ENCODE measurements around the gene RHOU.

RHOU gene

GRCh38 chr1:228753287-228753686 is 18.0 kb downstream of the RHOU start:
- H3K9me3 ChIP-seq = no peaks in the 10 kb centered on the region
- TF ChIP-seq, protein P1, sequence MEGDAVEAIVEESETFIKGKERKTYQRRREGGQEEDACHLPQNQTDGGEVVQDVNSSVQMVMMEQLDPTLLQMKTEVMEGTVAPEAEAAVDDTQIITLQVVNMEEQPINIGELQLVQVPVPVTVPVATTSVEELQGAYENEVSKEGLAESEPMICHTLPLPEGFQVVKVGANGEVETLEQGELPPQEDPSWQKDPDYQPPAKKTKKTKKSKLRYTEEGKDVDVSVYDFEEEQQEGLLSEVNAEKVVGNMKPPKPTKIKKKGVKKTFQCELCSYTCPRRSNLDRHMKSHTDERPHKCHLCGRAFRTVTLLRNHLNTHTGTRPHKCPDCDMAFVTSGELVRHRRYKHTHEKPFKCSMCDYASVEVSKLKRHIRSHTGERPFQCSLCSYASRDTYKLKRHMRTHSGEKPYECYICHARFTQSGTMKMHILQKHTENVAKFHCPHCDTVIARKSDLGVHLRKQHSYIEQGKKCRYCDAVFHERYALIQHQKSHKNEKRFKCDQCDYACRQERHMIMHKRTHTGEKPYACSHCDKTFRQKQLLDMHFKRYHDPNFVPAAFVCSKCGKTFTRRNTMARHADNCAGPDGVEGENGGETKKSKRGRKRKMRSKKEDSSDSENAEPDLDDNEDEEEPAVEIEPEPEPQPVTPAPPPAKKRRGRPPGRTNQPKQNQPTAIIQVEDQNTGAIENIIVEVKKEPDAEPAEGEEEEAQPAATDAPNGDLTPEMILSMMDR (IDR thresholded peaks at IDR 0.05) = no peak
- no peak for DNase-seq
- H3K4me3 ChIP-seq = no peak overlapping the region
- H3K4me1 ChIP-seq = peaks cover 0 to 17% (median 7%) of the 10 kb centered on the region in 4 donors
- H3K27ac ChIP-seq = no peak overlapping the region
- intact Hi-C loops (cut with DNase I; ENCODE audit: low total_unique reads) = no loop called here
- no peaks in the 10 kb centered on the region for H3K36me3 ChIP-seq
- peaks cover 0 to 11% of the 10 kb centered on the region in 2 donors for H3K27me3 ChIP-seq

DNA sequence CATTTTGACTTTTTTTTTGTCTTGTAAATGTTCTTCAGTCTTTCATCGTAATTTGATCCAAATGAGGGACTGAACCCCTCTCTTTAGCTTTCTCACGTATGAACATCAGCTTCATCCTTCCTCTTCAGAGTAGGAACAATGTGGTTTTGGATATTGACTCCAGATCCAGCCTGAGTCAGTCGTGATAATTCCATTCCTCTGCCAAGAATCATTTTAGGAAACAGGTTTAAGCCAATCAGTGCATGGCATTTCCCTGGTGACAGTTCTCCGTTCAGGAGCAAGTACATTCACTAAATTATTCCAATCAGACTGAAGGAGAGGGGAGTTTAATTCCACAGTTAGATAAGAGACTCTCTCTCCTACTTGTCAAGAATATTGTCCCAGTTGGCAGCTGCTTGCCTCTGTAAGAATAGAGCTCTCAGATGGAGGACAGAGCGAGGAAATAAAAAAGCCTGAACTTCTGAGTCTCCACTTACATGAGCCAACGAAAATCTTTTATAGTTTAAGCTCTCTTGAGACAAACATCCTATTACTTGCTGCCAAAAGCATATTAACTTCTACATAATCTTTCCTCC is 18.6 kb downstream of the RHOU start:
- no peaks in the 10 kb centered on the region for H3K36me3 ChIP-seq
- H3K9me3 ChIP-seq = no peaks in the 10 kb centered on the region
- DNase-seq = no peak
- TF ChIP-seq, protein P1 (IDR thresholded peaks at IDR 0.05) = no peak
- peaks cover 0 to 13% of the 10 kb centered on the region in 2 donors for H3K27me3 ChIP-seq
- no peak overlapping the region for H3K4me3 ChIP-seq
- H3K4me1 ChIP-seq = peaks cover 0 to 17% (median 7%) of the 10 kb centered on the region in 4 donors
- intact Hi-C loops (cut with DNase I; ENCODE audit: low total_unique reads) = no loop called here
- H3K27ac ChIP-seq = no peak overlapping the region

DNA sequence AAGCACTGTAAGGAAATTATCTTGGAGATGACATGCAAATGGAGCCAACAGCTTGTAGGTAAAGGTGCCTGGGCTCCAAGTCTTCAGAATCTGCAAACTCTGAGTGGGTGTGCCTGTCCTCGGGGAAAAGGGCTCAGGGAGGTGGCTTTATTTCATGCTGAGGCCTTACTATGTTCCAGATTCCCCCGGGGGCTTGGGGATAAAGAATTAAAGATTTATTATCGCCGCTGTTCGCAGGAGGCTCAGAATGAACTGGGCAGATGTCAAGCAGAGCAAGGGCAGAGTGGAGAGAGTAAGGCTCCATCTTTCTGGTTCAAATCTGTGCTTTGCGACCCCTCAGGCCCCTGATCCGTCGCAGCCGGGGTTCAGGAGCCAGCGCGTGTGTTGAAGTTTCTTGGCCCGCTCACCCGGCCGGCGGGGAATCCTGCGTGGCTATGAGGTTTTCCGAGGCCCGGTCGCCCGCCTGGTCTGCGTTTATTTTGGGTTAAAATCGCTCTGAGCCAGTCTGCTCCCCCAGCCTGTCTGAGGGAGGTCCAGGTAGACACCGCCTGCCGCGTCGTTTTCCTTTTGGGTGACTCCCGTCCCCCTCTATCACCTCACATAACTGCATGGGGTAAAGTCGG is 19.5 kb downstream of the RHOU start:
- Histone ChIP-seq H3K27ac (no peak overlapping the region), H3K4me3 (no peak overlapping the region), H3K9me3 (no peaks in the 10 kb centered on the region), H3K27me3 (peaks cover 0 to 14% of the 10 kb centered on the region in 2 donors), H3K4me1 (peaks cover 0 to 17% (median 7%) of the 10 kb centered on the region in 4 donors), H3K36me3 (no peaks in the 10 kb centered on the region)
- DNase-seq = no peak
- TF ChIP-seq, protein P1 (IDR thresholded peaks at IDR 0.05) = no peak
- intact Hi-C loops (cut with DNase I; ENCODE audit: low total_unique reads) = no loop called here

- Histone ChIP-seq H3K27me3 (peaks cover 0 to 14% of the 10 kb centered on the region in 2 donors), H3K4me1 (peaks cover 0 to 17% (median 7%) of the 10 kb centered on the region in 4 donors), H3K27ac (no peak overlapping the region), H3K9me3 (no peaks in the 10 kb centered on the region), H3K36me3 (no peaks in the 10 kb centered on the region), H3K4me3 (no peak overlapping the region)
- TF ChIP-seq, protein P1 (IDR thresholded peaks at IDR 0.05) = no peak
- DNase-seq = no peak
- intact Hi-C loops (cut with DNase I; ENCODE audit: low total_unique reads) = no loop called here
Observed at GRCh38 chr1:228755800-228756199, 20.5 kb downstream of the RHOU start.

- intact Hi-C loops (cut with DNase I; ENCODE audit: low total_unique reads) = no loop called here
- no peaks in the 10 kb centered on the region for H3K9me3 ChIP-seq
- TF ChIP-seq, protein P1 (IDR thresholded peaks at IDR 0.05) = no peak
- peaks cover 0 to 17% (median 7%) of the 10 kb centered on the region in 4 donors for H3K4me1 ChIP-seq
- DNase-seq = no peak
- H3K4me3 ChIP-seq = no peak overlapping the region
- H3K36me3 ChIP-seq = no peaks in the 10 kb centered on the region
- no peak overlapping the region for H3K27ac ChIP-seq
- H3K27me3 ChIP-seq = peaks cover 0 to 14% of the 10 kb centered on the region in 2 donors
Observed at GRCh38 chr1:228756457-228756856, 21.2 kb downstream of the RHOU start.

Measured in tibial artery (tissue), 4 donors.